GM21390 (cell line): ENCODE results near the gene HGF.
"Not testable (repeated sequence)": the region's sequence is repeated elsewhere in the genome, so short reads cannot be mapped to it uniquely, and the experiment has no call there.

ENCODE experiments used
- ATAC-seq: cut with Tn5 transposase; IDR thresholded peaks from one replicate; pipeline ENCODE4 v1.9.1; 2021; ENCODE audit not compliant: unreplicated experiment

Gene HGF

DNA sequence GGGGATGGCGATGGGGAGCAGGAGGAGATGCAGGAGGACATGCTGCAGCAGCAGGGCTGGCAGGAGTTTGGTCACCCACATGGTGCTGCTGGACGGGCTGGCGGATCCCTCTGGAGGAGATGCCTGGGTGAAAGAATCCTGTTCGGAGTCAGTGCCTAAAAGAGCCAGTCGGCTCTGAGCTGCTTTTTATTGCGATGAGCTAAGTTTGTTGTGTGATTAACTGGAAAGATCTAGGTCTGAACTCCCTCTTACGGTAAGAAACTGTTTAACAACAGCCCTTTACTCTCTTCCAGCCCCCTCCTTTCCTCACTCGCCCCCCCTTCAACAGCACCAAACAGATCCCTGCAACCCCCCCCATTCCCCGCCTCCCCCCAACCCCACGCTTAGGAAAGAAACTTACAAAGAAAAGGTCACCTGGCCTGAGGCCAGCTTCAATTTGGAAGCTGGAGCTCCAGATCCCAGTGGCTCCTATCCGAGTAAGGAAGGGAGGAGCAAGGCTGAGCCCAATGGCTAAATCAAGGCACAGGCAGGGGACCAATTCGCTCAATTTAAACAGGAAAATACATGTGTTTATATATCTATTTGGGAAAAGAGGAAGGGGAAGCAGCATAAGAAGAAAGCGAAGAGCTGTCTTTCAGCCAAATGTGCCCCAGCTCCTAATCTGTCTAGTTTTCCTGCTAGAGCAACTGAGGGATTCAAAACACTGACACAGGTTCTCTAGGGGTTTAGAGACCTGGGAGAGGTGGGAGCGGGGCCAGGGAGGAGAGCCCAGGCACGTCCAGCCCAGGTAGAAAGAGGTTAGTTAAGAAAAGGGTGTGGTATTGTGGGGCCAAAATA lies at the start of gene HGF:
HGF (minus strand) TSS at position 157 of the 837 bp plus-strand sequence; CDS start at position 81, 76 bp downstream.
- ATAC-seq = no peak

DNA sequence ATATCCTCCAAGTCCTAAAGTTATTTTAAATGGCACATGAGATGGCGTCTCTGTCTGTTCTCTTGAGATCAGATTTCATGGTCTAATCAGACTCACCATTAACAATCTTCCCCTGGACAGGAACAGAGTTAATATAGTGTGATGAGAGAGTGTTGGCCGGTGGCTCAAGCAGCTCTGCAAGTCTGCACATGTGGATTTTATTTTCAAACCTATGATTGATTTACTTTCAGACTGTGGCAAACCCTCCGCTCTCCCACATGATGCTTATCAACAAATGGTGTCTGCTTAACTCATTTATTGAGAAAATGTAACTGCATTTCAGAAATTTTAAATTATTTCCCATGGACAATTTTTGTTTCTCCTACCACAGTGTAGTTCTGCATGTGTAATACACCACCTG lies 46.5 kb upstream of the HGF start:
- no peak for ATAC-seq

DNA sequence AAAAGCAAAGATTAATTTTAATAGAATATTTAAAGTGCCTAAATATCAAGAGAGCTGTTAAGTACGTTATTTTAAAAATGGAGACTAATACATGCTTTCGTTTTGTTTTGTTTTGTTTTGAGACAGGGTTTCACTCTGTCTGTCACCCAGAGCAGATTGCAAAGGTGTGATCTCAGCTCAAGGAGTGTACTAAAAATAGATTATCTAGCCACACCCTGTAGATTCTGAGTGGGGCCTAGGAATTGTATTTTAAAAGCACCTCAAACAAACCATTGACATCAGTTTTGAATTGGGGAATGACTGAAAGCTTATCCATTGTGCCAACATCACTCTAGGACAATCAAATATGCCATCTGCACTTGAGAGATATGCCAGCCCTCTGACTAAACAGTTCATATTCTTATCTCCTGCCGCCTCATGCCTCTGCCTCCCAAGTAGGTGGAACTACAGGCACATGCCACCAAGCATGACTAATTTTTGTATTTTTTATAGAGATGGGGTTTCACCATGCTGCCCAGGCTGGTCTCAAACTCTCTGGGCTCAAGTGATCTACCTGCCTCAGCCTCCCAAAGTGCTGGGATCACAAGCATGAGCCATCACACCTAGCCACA lies 43.1 kb upstream of the HGF start:
- ATAC-seq = peak; percentile 83

DNA sequence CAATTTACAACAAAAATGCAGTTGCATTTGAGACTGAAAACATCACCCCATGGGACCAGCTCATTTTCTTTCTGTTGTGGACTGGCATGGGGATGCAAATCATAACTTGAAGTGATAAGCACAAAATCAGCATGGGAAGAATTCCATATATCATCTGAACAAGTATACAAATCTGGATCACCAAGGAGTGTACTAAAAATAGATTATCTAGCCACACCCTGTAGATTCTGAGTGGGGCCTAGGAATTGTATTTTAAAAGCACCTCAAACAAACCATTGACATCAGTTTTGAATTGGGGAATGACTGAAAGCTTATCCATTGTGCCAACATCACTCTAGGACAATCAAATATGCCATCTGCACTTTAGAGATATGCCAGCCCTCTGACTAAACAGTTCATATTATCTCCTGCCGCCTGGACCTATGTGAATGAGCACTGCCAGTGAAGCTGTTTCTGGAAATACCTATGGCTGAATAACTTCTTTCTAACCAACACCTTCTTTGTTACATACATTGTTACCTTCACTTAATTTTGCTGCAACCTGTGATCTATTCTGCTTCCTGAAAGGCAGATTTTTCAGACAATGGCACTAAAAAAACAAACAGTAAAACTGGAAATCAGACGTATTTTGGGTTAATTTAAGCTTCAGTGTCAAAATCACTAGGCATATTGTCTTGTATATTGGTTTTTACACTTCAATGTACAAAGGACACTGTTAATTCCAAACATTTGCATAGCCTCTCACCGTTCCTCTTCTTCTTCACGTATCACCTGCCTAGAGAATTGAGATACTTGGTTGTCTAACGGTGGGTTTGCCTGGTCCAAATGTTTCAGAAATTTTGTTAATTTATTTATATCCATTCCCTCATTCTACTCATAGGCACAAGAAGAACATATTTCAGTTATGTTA lies 42.4 kb upstream of the HGF start:
- peak; percentile 49 for ATAC-seq

DNA sequence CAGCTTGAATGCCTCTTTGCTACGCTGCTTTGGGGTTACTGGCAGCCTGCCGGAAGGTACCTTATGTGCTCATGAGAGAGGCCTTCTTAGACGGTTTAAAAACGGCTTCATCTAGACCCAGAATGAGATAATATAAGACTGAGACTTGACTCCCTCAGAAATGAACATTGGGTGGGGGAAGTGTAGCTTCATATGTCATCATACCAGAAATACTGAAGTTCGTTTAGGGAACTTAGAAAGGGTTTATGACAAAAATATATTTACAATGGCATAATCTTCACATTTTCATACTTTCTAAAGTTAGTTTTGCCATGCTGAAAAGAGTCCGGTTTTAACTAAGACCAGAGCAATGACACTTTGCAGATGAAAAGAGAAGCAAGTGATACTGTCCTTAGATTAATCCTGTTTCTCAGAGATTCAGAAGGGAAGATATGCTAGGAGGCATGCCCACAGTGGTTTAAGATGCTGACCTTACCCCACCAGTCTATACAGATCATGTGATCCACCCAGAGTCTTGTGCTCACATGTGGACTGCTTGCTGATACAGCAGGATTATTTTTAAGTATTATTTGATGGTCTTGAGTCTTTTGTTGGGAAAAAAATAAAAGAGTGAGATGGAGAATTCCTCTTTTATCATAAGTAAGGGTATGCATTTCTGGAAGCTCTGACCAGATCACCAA lies 40.8 kb upstream of the HGF start:
- no peak for ATAC-seq

DNA sequence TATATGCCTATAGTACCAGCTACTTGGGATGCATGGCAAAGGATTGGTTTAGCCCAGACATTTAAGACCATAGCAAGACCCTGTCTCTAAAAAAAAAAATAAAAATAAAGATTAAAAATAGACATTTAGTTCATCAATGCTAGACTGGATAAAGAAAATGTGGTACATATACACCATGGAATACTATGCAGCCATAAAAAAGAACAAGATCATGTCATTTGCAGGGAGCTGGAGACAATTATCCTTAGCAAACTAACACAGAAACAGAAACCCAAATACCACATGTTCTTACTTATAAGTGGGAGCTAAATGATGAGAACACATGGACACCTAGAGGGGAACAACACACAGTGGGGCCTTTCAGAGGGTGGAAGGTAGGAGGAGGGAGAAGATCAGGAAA lies 38.5 kb upstream of the HGF start:
- not testable (repeated sequence) for ATAC-seq

DNA sequence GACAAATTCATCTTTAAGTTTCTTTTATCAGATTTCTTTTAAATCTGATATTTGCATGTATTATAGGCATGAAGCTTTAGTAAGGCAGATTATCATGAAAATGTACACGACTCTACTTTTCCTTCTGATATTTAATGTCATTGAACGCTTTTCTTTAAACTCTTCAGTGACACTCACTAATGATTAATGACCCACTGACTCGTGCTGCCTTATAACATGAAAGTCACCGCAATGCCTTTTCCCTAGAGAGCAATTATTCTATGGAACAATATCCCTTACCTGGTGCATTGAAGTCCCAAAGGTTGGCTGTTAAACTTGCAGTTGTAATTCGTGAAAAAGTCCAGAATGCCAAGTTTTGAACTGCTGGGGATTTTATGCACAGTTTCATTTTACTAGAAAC lies 33.4 kb upstream of the HGF start:
- ATAC-seq = no peak

DNA sequence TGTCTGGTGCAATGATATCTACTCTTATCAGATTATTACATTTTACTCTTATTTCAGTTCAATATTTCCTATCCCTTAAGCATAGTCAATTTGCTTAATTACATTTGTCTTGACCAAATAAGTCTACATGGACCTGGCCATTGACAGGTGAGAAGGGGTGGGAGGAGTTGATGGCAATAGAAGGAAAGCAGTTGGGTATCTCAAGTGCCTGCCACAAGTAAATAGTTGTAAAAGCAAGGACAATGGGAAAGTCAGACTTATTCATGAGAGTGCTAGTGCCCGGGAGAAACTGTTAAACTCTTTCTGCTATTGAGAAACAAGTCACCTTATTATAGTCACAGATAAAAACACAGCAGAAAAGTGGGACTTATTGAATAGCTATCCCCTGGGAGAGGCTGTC lies 32.4 kb upstream of the HGF start:
- ATAC-seq = no peak

DNA sequence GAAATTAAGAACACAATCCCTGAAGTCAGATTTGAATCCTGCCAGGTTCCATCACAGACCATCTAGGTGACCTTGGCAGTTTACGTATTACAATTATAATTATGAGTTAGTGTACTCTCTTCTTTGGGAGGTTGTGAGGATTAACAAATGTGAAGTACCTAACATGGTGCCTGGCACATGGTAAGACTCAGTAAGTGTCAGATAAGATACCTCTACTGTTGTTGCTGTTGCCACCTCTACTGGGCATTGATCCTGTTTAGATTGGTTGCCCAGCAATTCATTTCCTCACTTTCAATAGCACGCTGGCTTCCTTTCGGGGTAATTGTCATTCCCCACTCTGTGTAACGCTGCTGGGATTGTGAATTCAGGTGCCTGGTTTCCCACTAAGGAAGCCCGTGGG lies 31.7 kb upstream of the HGF start:
- ATAC-seq = no peak

DNA sequence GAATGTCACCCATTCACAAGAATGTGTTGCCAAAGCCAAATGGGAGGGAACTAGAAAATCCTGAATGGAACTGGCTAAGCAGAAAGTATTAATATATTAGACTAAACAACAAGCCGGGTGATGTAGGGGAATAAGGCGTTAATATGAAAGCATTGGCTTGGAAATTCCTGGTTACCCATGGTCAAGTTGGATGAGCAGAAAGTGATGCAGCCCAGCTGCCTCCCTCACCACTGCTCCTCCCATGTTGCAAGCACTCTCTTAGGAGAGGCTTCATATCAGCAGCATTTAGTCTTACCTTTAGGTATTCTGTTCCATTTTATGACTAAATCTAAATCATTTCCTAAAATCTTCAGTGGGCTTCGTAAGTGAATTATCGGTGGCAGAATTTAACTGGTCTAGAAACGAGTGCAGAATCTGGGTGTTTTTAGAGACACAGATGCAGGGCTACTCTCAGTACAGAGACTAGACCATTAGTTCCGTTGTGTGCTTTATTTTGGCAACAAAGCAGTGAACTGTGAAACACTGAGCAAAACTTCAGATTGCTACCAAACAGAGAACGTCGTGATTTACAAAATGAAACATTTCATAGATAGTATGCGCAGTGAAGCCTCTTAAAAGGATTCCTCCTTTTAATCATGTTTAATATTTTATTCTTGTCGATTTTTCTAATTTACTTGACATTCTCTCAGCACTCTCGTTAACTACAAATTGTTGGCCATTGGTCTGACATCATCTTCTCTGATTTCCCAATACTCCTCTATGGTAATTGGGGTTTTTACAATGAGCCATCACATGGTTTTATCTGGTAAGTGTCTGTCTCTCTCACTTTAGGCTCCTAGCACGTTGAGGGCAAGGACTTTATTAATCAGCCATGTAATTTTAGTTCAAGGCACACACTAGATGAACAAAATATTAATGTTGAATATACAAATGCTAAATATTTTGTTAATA lies 22.0 kb upstream of the HGF start:
- no peak for ATAC-seq

DNA sequence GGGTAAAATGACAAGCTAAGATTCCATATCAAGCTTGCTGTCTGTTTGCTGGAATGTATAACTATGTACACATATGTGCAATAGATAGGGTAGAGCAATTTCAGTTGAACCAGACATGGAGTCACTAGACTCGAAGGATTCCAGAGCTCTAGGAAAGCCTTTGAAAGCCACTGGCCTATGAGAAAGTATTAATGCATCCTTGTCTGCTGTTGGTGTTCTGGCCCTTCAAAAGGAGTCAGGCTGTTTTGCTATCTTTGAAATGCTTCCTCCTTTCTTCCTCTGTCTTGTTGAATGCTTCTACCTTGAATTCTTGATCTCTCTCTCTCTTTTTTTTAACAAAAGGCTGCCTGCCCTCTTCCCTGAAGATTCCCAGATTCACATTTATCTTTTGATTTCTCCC lies 20.8 kb upstream of the HGF start:
- ATAC-seq = no peak

DNA sequence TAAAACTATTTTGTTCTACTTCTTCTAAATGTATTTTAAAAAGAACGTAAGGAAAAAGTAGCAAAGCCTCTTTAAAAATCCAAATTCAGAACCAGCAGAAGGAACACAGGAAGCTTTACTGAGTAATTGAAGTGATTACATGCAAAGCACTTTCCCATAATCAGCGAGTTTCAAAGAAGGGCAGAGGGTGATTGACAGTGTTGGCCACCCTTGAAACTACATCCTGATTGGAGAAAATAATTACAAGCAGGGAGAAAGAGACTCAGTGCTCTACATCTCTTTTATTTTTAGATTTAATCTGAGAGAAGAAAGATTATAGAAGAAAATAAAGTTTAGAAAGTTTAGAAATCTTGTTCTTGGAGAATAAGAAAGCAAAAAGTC lies 20.3 kb upstream of the HGF start:
- ATAC-seq = no peak

DNA sequence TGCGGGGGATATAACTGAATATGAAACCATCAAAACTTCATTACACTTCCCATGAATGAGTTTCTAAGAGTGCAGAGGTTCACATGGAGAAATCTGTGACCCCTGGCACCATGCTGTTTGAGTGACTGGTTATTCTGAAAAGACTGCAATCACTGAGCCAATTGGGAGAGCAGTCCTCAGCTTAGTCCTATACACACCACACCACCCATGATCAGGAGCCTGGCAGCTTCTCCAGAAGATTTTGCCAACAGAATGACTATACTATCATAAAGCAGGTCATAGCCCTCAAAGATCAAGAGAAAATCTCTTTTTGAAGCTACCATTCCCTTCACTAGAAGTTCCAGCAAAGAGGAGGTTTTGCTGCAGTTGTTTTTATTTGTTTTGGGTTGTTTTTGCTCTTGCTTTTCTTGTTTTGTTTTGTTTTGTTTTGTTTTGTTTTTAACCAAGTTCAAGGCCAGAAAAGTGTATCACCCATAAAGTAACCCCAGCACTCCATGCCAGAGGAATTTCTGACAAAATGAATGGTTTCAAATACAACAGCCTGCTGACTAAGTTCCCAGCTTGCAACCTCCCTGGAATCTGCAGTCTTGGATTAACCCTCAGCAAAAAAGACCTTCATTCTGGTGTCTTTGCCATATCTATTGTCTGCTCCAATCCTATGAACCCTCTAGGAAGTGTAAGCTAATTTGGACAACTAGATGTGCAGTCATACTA lies 19.7 kb upstream of the HGF start:
- no peak for ATAC-seq

DNA sequence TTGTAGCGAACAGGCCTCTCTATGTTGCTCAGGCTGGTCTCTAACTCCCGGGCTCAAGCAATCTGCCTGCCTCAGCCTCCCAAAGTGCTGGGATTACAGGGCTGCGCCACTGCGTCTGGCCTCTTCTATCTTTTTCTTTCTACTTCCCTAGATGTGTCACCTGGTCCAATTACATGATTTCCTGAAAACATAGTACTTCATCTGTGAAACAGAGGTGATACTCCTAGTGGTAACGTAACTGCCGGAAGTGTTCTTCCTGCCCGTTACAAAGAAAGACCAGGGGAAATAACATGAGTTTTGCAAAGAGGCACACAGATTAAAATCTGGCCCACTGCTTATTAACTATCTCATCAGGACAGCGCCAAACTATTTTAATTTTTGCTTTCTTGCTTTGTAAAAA lies 18.4 kb upstream of the HGF start:
- ATAC-seq = no peak

DNA sequence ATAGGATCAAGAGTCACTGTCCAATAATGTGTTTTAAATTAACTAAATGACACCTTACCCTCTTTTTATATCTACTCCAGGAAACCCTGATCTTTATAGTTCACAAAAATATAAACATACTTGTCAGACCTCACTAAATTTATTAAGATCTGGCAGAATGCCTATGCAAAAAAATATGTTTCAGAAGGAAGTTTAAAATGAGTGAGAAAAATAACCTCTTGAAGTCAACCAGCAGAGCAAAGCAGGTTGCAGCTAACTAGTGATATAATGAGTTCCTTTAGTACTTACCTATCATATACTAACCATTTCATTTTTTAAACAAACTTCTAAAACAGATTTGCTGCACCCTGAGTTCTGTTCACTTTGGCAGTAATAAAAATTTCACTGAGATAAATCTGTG lies 14.0 kb upstream of the HGF start:
- ATAC-seq = no peak

DNA sequence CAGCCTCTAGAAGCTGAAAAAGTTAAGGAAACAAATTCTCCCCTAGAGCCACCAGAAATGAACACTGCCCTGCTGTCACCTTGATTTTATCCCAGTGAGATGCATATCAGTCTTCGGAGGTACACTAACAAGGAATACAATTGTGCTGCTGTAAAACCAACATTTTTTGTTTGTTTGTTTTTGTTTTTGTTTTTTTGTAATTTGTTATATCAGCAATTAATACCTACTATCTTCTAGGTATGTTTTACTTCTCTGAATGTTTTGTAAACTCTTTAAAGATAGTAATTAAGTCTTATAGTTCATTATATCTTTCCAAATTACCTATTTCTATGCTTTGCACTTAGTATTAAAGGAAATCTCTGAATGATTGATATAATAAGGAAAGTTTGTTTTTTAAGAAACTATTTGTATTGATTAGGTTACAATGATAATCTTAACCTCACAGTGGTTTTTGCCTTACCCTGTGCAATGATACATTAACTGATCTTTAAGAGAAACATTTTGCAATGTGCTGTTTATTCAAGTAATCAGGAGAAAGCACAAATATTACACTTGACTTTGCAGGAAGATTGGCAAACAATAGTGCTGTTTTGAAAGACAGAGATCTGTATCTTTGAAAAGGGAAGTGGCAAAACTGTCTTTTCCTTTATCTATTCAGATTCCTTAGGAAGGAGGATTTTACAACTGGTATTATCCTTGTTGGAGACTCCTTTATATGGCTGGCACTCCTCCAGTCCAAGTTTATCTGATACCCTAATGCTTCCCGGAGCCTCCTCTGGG lies 11.3 kb upstream of the HGF start:
- no peak for ATAC-seq

DNA sequence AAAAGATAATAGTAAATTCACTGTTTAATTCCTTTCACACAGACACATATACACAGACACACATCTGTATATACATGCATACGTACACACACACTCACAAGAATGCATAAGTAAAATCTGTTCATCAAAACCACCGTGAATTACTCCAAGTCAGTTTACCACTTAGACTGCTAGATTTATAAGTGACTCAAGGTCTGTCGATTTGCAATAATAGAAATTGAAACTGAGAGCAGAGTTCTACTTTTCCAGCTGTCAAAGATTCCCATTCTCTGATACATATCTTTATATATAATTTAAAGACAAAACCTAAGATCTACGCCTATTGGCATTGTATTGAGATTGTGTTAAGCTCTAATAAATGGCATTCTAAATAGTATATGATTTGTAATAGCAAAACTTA lies 9.9 kb upstream of the HGF start:
- ATAC-seq = no peak

DNA sequence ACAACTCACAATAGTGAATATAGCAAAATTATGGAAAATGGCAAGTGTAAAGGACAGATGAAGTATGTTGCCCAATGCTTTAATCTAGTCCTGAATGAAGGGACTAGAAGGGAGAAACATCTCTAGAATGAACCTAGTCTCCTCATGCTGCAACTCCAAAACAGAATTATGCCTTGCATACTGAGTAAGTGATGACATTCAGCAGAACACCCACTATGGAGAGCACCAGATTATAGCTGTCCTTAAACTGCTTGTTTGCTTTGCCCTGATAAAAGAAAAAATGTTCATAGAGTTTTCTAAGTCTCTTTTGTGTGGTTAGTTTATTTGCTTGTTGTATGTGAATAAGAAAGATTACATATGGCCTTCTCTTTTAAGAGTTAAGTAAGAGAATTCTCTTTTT lies 7.8 kb upstream of the HGF start:
- ATAC-seq = no peak
